GM12878 (cell line): ENCODE measurements around the gene MDM4. TPM values are rescaled to one million over a fixed set of nuclear protein-coding genes. Genes with fewer than 3 reads are reported as not detected.

Experiments
- E2F4 ChIP-seq: IDR thresholded peaks from 2 replicates; pipeline ENCODE4 v1.6.1; 2012; ENCODE audit warnings: low read depth, low read length, improper control_type of control experiment
- FOXM1 ChIP-seq: IDR thresholded peaks from 2 replicates; pipeline ENCODE4 v1.6.1; 2012; ENCODE audit warnings: low read depth, mild to moderate bottlenecking, inconsistent platforms, low read length, moderate library complexity
- GATAD2B ChIP-seq: fragments of 450-650 bp; conservative IDR thresholded peaks from 2 replicates; pipeline ENCODE4 v1.6.1; 2017; ENCODE audit warnings: low read depth, mild to moderate bottlenecking, moderate library complexity
- IKZF1 ChIP-seq: fragments of 450-650 bp; conservative IDR thresholded peaks from 2 replicates; pipeline ENCODE4 v1.6.1; 2017; ENCODE audit warnings: antibody characterized with exemption, mild to moderate bottlenecking
- IKZF2 ChIP-seq, 2 experiments: fragments of 450-650 bp; IDR thresholded peaks; 2 replicates each; pipeline ENCODE4 v1.6.1; 2017; ENCODE audit warnings: mild to moderate bottlenecking in 2 of 2, moderate library complexity in 2 of 2
- MEF2A ChIP-seq: IDR thresholded peaks from 2 replicates; pipeline ENCODE4 v1.6.1; 2011; ENCODE audit warnings: low read depth, mild to moderate bottlenecking, low read length, moderate library complexity; ENCODE audit not compliant: insufficient read depth
- MEF2B ChIP-seq: fragments of 450-650 bp; IDR thresholded peaks from 2 replicates; pipeline ENCODE4 v1.6.1; 2018; ENCODE audit warnings: mild to moderate bottlenecking, moderate library complexity; ENCODE audit not compliant: partially characterized antibody, poor library complexity, severe bottlenecking
- NR2C1 ChIP-seq: fragments of 450-650 bp; IDR thresholded peaks from 2 replicates; pipeline ENCODE4 v1.6.1; 2017; ENCODE audit warnings: antibody characterized with exemption, mild to moderate bottlenecking, moderate library complexity
- RELA ChIP-seq: fragments of 450-650 bp; IDR thresholded peaks from 2 replicates; pipeline ENCODE4 v1.8.0; 2014; ENCODE audit warnings: borderline replicate concordance; ENCODE audit not compliant: partially characterized antibody
- SIX5 ChIP-seq: IDR thresholded peaks from 2 replicates; pipeline ENCODE4 v1.6.1; 2011; ENCODE audit warnings: mild to moderate bottlenecking, low read depth, low read length, moderate library complexity; ENCODE audit not compliant: severe bottlenecking
- SKIL ChIP-seq: fragments of 450-650 bp; IDR thresholded peaks from 2 replicates; pipeline ENCODE4 v1.6.1; 2017; ENCODE audit warnings: mild to moderate bottlenecking, low read depth, inconsistent platforms; ENCODE audit not compliant: poor library complexity, severe bottlenecking
- SMARCA5 ChIP-seq: fragments of 450-650 bp; IDR thresholded peaks from 2 replicates; pipeline ENCODE4 v1.6.1; 2017; ENCODE audit warnings: mild to moderate bottlenecking
- SREBF2 ChIP-seq: IDR thresholded peaks from 2 replicates; pipeline ENCODE4 v1.6.1; 2012; ENCODE audit warnings: mild to moderate bottlenecking, low read length
- TCF7 ChIP-seq: IDR thresholded peaks from 2 replicates; pipeline ENCODE4 v1.6.1; 2014; ENCODE audit warnings: antibody characterized with exemption, borderline replicate concordance
- YY1 ChIP-seq: IDR thresholded peaks from 2 replicates; pipeline ENCODE4 v1.6.1; 2011; ENCODE audit warnings: low read depth, mild to moderate bottlenecking, low read length
- ZBTB4 ChIP-seq: fragments of 450-650 bp; formaldehyde crosslinking; IDR thresholded peaks from 2 replicates; pipeline ENCODE4 v1.4.0; 2022; ENCODE audit warnings: mild to moderate bottlenecking, moderate library complexity
- polyA plus RNA-seq, 11 experiments: library from polyadenylated mRNA; depleted of rRNA in 4 of 11; unstranded in 6 of 11; stranded (reverse) in 5 of 11; fragments of >200 nt; fragmentation: Nextera tagmentation in 4 of 11; fragmentation: Illumina TruSeq in 1 of 11; extraction: Ambion mirVana in 4 of 11; extraction: Trizol in 1 of 11; gene quantifications; 1 replicate in 1 of 11; 2 replicates in 10 of 11; pipeline versions ENCODE4 v1.2.1 to v1.2.3, GENCODE V29; 2011 to 2016; ENCODE audit warnings: inconsistent platforms in 2 of 11, missing spikeins in 2 of 11, low read depth in 1 of 11
- total RNA-seq, 4 experiments: library from RNA; depleted of rRNA in 3 of 4; stranded (reverse); fragments of >200 nt in 3 of 4; fragmentation: Illumina TruSeq in 1 of 4; extraction: Trizol in 1 of 4; gene quantifications; 2 replicates each; pipeline versions ENCODE4 v1.2.1 to v1.2.3, GENCODE V29; 2013 to 2021
- TF ChIP-seq, protein P1 (sequence below): fragments of 450-650 bp; IDR thresholded peaks from 2 replicates; pipeline ENCODE4 v1.6.1; 2016; ENCODE audit warnings: mild to moderate bottlenecking, moderate library complexity, borderline replicate concordance

Gene MDM4
- total and polyA plus RNA-seq, 10 of the 15 experiments (the other 5 are each of a cell fraction or from before 2014, with no cell fraction given) = 2.5 to 74.4 (median 22.7) TPM

- TF ChIP-seq NR2C1 (no peak), RELA (peak; percentile 83), TCF7 (peak; percentile 9; the same call in 1 of the 2 replicates), SIX5 (no peak), FOXM1 (no peak), SKIL (peak; percentile 77), E2F4 (no peak), SREBF2 (peak; percentile 91), GATAD2B (peak; percentile 54; the same call in 1 of the 2 replicates), ZBTB4 (CRISPR knock-in tag) (0 out of 2 replicates have a peak, but pooled peaks have one; percentile 36), YY1 (peak; percentile 80; the same call in 1 of the 2 replicates), SMARCA5 (peak; percentile 20; the same call in 1 of the 2 replicates), IKZF2 (IDR thresholded peaks at IDR 0.05) (peak; percentile 31 to 51; a peak in 1 of 4 replicates), MEF2A (peak; percentile 64; the same call in 1 of the 2 replicates), IKZF1 (peak; percentile 44), MEF2B (no peak)
- TF ChIP-seq, protein P1, sequence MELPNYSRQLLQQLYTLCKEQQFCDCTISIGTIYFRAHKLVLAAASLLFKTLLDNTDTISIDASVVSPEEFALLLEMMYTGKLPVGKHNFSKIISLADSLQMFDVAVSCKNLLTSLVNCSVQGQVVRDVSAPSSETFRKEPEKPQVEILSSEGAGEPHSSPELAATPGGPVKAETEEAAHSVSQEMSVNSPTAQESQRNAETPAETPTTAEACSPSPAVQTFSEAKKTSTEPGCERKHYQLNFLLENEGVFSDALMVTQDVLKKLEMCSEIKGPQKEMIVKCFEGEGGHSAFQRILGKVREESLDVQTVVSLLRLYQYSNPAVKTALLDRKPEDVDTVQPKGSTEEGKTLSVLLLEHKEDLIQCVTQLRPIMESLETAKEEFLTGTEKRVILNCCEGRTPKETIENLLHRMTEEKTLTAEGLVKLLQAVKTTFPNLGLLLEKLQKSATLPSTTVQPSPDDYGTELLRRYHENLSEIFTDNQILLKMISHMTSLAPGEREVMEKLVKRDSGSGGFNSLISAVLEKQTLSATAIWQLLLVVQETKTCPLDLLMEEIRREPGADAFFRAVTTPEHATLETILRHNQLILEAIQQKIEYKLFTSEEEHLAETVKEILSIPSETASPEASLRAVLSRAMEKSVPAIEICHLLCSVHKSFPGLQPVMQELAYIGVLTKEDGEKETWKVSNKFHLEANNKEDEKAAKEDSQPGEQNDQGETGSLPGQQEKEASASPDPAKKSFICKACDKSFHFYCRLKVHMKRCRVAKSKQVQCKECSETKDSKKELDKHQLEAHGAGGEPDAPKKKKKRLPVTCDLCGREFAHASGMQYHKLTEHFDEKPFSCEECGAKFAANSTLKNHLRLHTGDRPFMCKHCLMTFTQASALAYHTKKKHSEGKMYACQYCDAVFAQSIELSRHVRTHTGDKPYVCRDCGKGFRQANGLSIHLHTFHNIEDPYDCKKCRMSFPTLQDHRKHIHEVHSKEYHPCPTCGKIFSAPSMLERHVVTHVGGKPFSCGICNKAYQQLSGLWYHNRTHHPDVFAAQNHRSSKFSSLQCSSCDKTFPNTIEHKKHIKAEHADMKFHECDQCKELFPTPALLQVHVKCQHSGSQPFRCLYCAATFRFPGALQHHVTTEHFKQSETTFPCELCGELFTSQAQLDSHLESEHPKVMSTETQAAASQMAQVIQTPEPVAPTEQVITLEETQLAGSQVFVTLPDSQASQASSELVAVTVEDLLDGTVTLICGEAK = peak; percentile 49; the same call in 1 of the 2 replicates
- TF ChIP-seq, all 136 proteins: peak for 35
Measured at GRCh38 chr1:204506201-204506968, 9.8 kb upstream of the MDM4 start (continued).
